Uterus (tissue), 4 donors: ENCODE measurements around the gene NLRP10. TPM values are rescaled to one million over a fixed set of nuclear protein-coding genes. Genes with fewer than 3 reads are reported as not detected.
"Not testable (repeated sequence)": the region's sequence is repeated elsewhere in the genome, so short reads cannot be mapped to it uniquely, and the experiment has no call there.

Experiments
- DNase-seq, 2 donors: peaks; one replicate each; pipeline ENCODE4 v3.0.0-alpha.2; 2019 to 2020
- H3K27ac ChIP-seq, 2 donors: fragments of 200-600 bp; sonication (generic); 1 replicate in 1 of 2; 2 replicates in 1 of 2; pipeline ENCODE4 v1.5.1; 2016 to 2018
- H3K27me3 ChIP-seq, 2 donors: fragments of 200-600 bp; sonication (generic); one replicate each; pipeline ENCODE4 v1.5.1; 2018 to 2019; ENCODE audit warnings: control low read depth in 1 of 2
- H3K36me3 ChIP-seq, 2 donors: fragments of 200-600 bp; sonication (generic); one replicate each; pipeline ENCODE4 v1.5.1; 2019; ENCODE audit warnings: control low read depth in 1 of 2
- H3K4me1 ChIP-seq, 2 donors: fragments of 200-600 bp; sonication (generic); one replicate each; pipeline ENCODE4 v1.5.1; 2018 to 2019; ENCODE audit warnings: control low read depth in 1 of 2
- H3K4me3 ChIP-seq, 2 donors: fragments of 200-600 bp; sonication (generic); 1 replicate in 1 of 2; 2 replicates in 1 of 2; pipeline ENCODE4 v1.5.1; 2018 to 2019; ENCODE audit warnings: mild to moderate bottlenecking in 1 of 2
- H3K9me3 ChIP-seq, 2 donors: fragments of 200-600 bp; sonication (generic); one replicate each; pipeline ENCODE4 v1.5.1; 2019; ENCODE audit warnings: control low read depth in 1 of 2
- CTCF ChIP-seq, 4 experiments: fragments of 200-600 bp in 2 of 4; fragments of 450-650 bp in 2 of 4; sonication (generic) in 2 of 4; IDR thresholded peaks; one replicate each; pipeline ENCODE4 v1.5.1; 2016 to 2019; ENCODE audit warnings: antibody characterized with exemption in 4 of 4, mild to moderate bottlenecking in 2 of 4, moderate library complexity in 1 of 4
- POLR2A ChIP-seq, 2 donors: fragments of 450-650 bp; IDR thresholded peaks; one replicate each; pipeline ENCODE4 v1.6.1; 2016; ENCODE audit warnings: antibody characterized with exemption in 2 of 2, mild to moderate bottlenecking in 1 of 2, moderate library complexity in 1 of 2
- intact Hi-C: fragments of 100-400 bp; cut with DNase I; formaldehyde crosslinking; loops from one replicate; pipeline ENCODE4 v1.15.1; 2023; ENCODE audit warnings: low total_unique reads
- total RNA-seq, 4 donors: library from RNA; depleted of rRNA in 3 of 4; stranded (reverse); fragments of >200 nt in 3 of 4; gene quantifications; one replicate each; pipeline versions ENCODE4 v1.1.0 to v1.2.4, GENCODE V29; 2014 to 2023
- donor health status: DM: yes; HTN: yes; CAD: no.

The NLRP10 gene
- total RNA-seq, 4 donors from 2014 or later: not detected

- Histone ChIP-seq H3K36me3 (no peaks in the 10 kb centered on the region), H3K27me3 (no peaks in the 10 kb centered on the region), H3K27ac (no peak overlapping the region), H3K4me1 (no peaks in the 10 kb centered on the region), H3K4me3 (no peak overlapping the region), H3K9me3 (no peaks in the 10 kb centered on the region)
- DNase-seq: no peak
- TF ChIP-seq POLR2A (IDR thresholded peaks at IDR 0.05) (no peak), CTCF (IDR thresholded peaks at IDR 0.05) (no peak)
- intact Hi-C loops: loop anchor here (10.0 kb wide), 1 partner anchor 92 kb away; no protein-coding TSS in a partner anchor
These were observed 37.4 kb upstream of the NLRP10 start for GRCh38 chr11:8002676-8003075.

GRCh38 chr11:8000390-8000789 is 35.1 kb upstream of the NLRP10 start:
- DNase-seq: no peak
- Histone ChIP-seq H3K9me3 (no peaks in the 10 kb centered on the region), H3K27ac (no peak overlapping the region), H3K4me3 (no peak overlapping the region), H3K36me3 (no peaks in the 10 kb centered on the region), H3K4me1 (no peaks in the 10 kb centered on the region), H3K27me3 (no peaks in the 10 kb centered on the region)
- intact Hi-C loops: loop anchor here (10.0 kb wide), 1 partner anchor 94 kb away; no protein-coding TSS in a partner anchor
- TF ChIP-seq POLR2A (IDR thresholded peaks at IDR 0.05): no peak

DNA sequence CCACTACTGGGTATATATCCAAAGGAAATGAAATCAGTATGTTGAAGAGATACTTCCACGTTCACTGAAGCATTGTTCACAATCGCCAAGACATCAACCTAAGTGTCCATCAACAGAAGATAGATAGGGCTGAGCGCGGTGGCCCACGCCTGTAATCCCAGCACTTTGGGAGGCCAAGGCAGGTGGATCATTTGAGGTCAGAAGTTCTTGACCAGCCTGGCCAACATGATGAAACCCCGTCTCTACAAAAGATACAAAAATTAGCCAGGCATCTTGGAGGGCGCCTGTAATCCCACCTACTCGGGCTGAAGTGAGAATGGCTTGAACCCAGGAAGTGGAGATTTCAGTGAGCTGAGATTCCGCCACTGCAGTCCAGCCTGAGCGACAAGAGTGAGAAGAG is 34.5 kb upstream of the NLRP10 start:
- H3K9me3 ChIP-seq: no peaks in the 10 kb centered on the region
- H3K27ac ChIP-seq: no peak overlapping the region
- no peak for TF ChIP-seq POLR2A (IDR thresholded peaks at IDR 0.05)
- TF ChIP-seq CTCF (IDR thresholded peaks at IDR 0.05): no peak
- no peaks in the 10 kb centered on the region for H3K27me3 ChIP-seq
- intact Hi-C loops: loop anchor here (10.0 kb wide), 1 partner anchor 95 kb away; no protein-coding TSS in a partner anchor
- no peak for DNase-seq
- no peak overlapping the region for H3K4me3 ChIP-seq
- H3K4me1 ChIP-seq: no peaks in the 10 kb centered on the region
- no peaks in the 10 kb centered on the region for H3K36me3 ChIP-seq

GRCh38 chr11:7994581-7995278 is 29.5 kb upstream of the NLRP10 start:
- Histone ChIP-seq H3K27me3 (no peaks in the 10 kb centered on the region), H3K4me3 (no peak overlapping the region), H3K4me1 (peaks cover 0 to 4% of the 10 kb centered on the region in 2 donors), H3K36me3 (no peaks in the 10 kb centered on the region), H3K9me3 (no peaks in the 10 kb centered on the region), H3K27ac (no peak overlapping the region)
- no peak for DNase-seq
- TF ChIP-seq CTCF (IDR thresholded peaks at IDR 0.05): no peak
- no peak for TF ChIP-seq POLR2A (IDR thresholded peaks at IDR 0.05)
- intact Hi-C loops: no loop called here

DNA sequence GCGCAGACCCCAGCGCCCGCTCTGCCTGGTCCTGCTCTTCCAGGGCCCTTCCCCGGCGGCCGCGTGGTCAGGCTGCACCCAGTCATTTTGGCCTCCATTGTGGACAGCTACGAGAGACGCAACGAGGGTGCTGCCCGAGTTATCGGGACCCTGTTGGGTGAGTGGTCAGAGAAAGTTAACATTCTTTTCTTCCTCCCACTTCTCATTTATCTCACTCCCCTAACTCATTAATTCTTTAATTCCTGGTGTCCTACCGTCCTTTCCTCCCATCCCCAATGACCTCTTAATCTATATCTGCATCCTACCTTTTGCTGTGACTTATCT is 22.3 kb upstream of the NLRP10 start:
- DNase-seq, intact Hi-C loops, H3K9me3 ChIP-seq, H3K27me3 ChIP-seq, H3K36me3 ChIP-seq: not testable (repeated sequence)
- Histone ChIP-seq H3K27ac (peak overlapping the region; percentile 88 to 89), H3K4me1 (peaks cover 6 to 15% of the 10 kb centered on the region in 2 donors), H3K4me3 (peak overlapping the region; percentile 89 to 96)

- H3K27ac ChIP-seq: peak within 1 kb of the TSS; percentile 88 to 90
- H3K9me3 ChIP-seq: no peaks in the 10 kb centered on the region
- H3K27me3 ChIP-seq: no peaks in the 10 kb centered on the region
- H3K4me3 ChIP-seq: peak within 1 kb of the TSS; percentile 89 to 96
- H3K36me3 ChIP-seq: no peaks in the 10 kb centered on the region
- TF ChIP-seq CTCF (IDR thresholded peaks at IDR 0.05) (peak; percentile 73 to 90 (median 82)), POLR2A (IDR thresholded peaks at IDR 0.05) (peak in 1 of 2 donors; percentile 49)
- H3K4me1 ChIP-seq: peaks cover 6 to 15% of the 10 kb centered on the region in 2 donors
- intact Hi-C loops: no loop called here
- peak; percentile 90 to 96 for DNase-seq
These were observed 21.7 kb upstream of the NLRP10 start, which contains the start of gene EIF3F for GRCh38 chr11:7986768-7987559. Gene EIF3F, plus strand, starts transcription at chr11:7987337. Its CDS starts 16 bp downstream, at chr11:7987353.
